Measurements from ENCODE around the gene PLA2G10.

Gene PLA2G10

GRCh38 chr16:14652726-14653125 lies 41.4 kb downstream of the PLA2G10 start:
- Histone ChIP-seq H3K27me3 (ENCODE audit: control insufficient read depth in 3 of 3, insufficient read depth in 3 of 3, low read depth in 1 of 3, low read length in 3 of 3) (no peaks in the 10 kb centered on the region), H3K9me3 (replicated peaks in 1 of 2; ENCODE audit: control insufficient read depth in 2 of 2, insufficient read depth in 1 of 2, low read depth in 1 of 2, low read length in 2 of 2) (no peaks in the 10 kb centered on the region), H3K4ac (ENCODE audit: low read length) (no peak overlapping the region), H3K23ac (ENCODE audit: low read depth, low read length, poor library complexity) (no peak overlapping the region), H2BK12ac (ENCODE audit: low read length) (no peak overlapping the region), H4K8ac (ENCODE audit: low read depth, low read length) (no peak overlapping the region), H4K91ac (ENCODE audit: low read depth, low read length, poor library complexity) (no peak overlapping the region), H3K36me3 (replicated peaks in 1 of 2; ENCODE audit: control insufficient read depth in 2 of 2, insufficient read depth in 2 of 2, low read length in 2 of 2) (peaks cover 40 to 91% of the 10 kb centered on the region in 2 donors), H2AFZ (ENCODE audit: low read length) (no peak overlapping the region), H2BK15ac (ENCODE audit: low read length) (no peak overlapping the region), H3K79me1 (ENCODE audit: low read depth, low read length) (no peaks in the 10 kb centered on the region), H3K4me3 (ENCODE audit: low read length in 2 of 2) (no peak overlapping the region), H3K14ac (ENCODE audit: low read length) (no peak overlapping the region), H3K4me2 (ENCODE audit: insufficient read depth, low read length, poor library complexity, severe bottlenecking) (no peak overlapping the region), H2AK5ac (ENCODE audit: low read depth, low read length) (no peak overlapping the region), H3K27ac (replicated peaks; ENCODE audit: low read length) (no peak overlapping the region), H2BK120ac (ENCODE audit: low read depth, low read length) (no peak overlapping the region), H3K4me1 (ENCODE audit: control insufficient read depth in 2 of 2, insufficient read depth in 1 of 2, low read depth in 1 of 2, low read length in 2 of 2) (no peaks in the 10 kb centered on the region), H2BK5ac (ENCODE audit: low read length) (no peak overlapping the region), H3K9ac (ENCODE audit: low read depth, low read length, poor library complexity) (no peak overlapping the region), H3K18ac (ENCODE audit: low read length) (no peak overlapping the region)
- no peak for DNase-seq (ENCODE audit: low spot score)
- no CpG with 5 or more reads among the region's 2 CpGs for WGBS, 2 donors (ENCODE audit: extremely low coverage in 2 of 2, insufficient read length in 2 of 2, insufficient replicate concordance in 1 of 2)

GRCh38 chr16:14650629-14651028 lies 43.5 kb downstream of the PLA2G10 start:
- H3K79me1 ChIP-seq (ENCODE audit: low read depth, low read length) = no peaks in the 10 kb centered on the region
- no peak overlapping the region for H2AK5ac ChIP-seq (ENCODE audit: low read depth, low read length)
- H3K36me3 ChIP-seq (replicated peaks in 1 of 2; ENCODE audit: control insufficient read depth in 2 of 2, insufficient read depth in 2 of 2, low read length in 2 of 2) = peaks cover 34 to 90% of the 10 kb centered on the region in 2 donors
- H3K14ac ChIP-seq (ENCODE audit: low read length) = no peak overlapping the region
- H4K8ac ChIP-seq (ENCODE audit: low read depth, low read length) = no peak overlapping the region
- no CpG with 5 or more reads among the region's 6 CpGs for WGBS, 2 donors (ENCODE audit: extremely low coverage in 2 of 2, insufficient read length in 2 of 2, insufficient replicate concordance in 1 of 2)
- H2BK120ac ChIP-seq (ENCODE audit: low read depth, low read length) = no peak overlapping the region
- no peak overlapping the region for H3K4ac ChIP-seq (ENCODE audit: low read length)
- H3K4me1 ChIP-seq (ENCODE audit: control insufficient read depth in 2 of 2, insufficient read depth in 1 of 2, low read depth in 1 of 2, low read length in 2 of 2) = no peaks in the 10 kb centered on the region
- no peak for DNase-seq (ENCODE audit: low spot score)
- no peak overlapping the region for H2BK5ac ChIP-seq (ENCODE audit: low read length)
- no peak overlapping the region for H2BK12ac ChIP-seq (ENCODE audit: low read length)
- H3K4me3 ChIP-seq (ENCODE audit: low read length in 2 of 2) = no peak overlapping the region
- H2AFZ ChIP-seq (ENCODE audit: low read length) = no peak overlapping the region
- H3K27ac ChIP-seq (replicated peaks; ENCODE audit: low read length) = no peak overlapping the region
- H3K23ac ChIP-seq (ENCODE audit: low read depth, low read length, poor library complexity) = no peak overlapping the region
- no peaks in the 10 kb centered on the region for H3K9me3 ChIP-seq (replicated peaks in 1 of 2; ENCODE audit: control insufficient read depth in 2 of 2, insufficient read depth in 1 of 2, low read depth in 1 of 2, low read length in 2 of 2)
- H4K91ac ChIP-seq (ENCODE audit: low read depth, low read length, poor library complexity) = no peak overlapping the region
- no peak overlapping the region for H3K18ac ChIP-seq (ENCODE audit: low read length)
- no peaks in the 10 kb centered on the region for H3K27me3 ChIP-seq (ENCODE audit: control insufficient read depth in 3 of 3, insufficient read depth in 3 of 3, low read depth in 1 of 3, low read length in 3 of 3)
- H3K9ac ChIP-seq (ENCODE audit: low read depth, low read length, poor library complexity) = no peak overlapping the region
- H3K4me2 ChIP-seq (ENCODE audit: insufficient read depth, low read length, poor library complexity, severe bottlenecking) = no peak overlapping the region
- no peak overlapping the region for H2BK15ac ChIP-seq (ENCODE audit: low read length)

- Histone ChIP-seq H3K4me1 (ENCODE audit: control insufficient read depth in 2 of 2, insufficient read depth in 1 of 2, low read depth in 1 of 2, low read length in 2 of 2) (no peaks in the 10 kb centered on the region), H2AK5ac (ENCODE audit: low read depth, low read length) (no peak overlapping the region), H2BK15ac (ENCODE audit: low read length) (no peak overlapping the region), H3K14ac (ENCODE audit: low read length) (no peak overlapping the region), H3K18ac (ENCODE audit: low read length) (no peak overlapping the region), H2AFZ (ENCODE audit: low read length) (no peak overlapping the region), H3K23ac (ENCODE audit: low read depth, low read length, poor library complexity) (no peak overlapping the region), H3K4me3 (ENCODE audit: low read length in 2 of 2) (no peak overlapping the region), H3K27ac (replicated peaks; ENCODE audit: low read length) (no peak overlapping the region), H4K8ac (ENCODE audit: low read depth, low read length) (no peak overlapping the region), H2BK5ac (ENCODE audit: low read length) (no peak overlapping the region), H3K4me2 (ENCODE audit: insufficient read depth, low read length, poor library complexity, severe bottlenecking) (no peak overlapping the region), H3K79me1 (ENCODE audit: low read depth, low read length) (no peaks in the 10 kb centered on the region), H3K4ac (ENCODE audit: low read length) (no peak overlapping the region), H3K9ac (ENCODE audit: low read depth, low read length, poor library complexity) (no peak overlapping the region), H2BK12ac (ENCODE audit: low read length) (no peak overlapping the region), H2BK120ac (ENCODE audit: low read depth, low read length) (no peak overlapping the region), H3K9me3 (replicated peaks in 1 of 2; ENCODE audit: control insufficient read depth in 2 of 2, insufficient read depth in 1 of 2, low read depth in 1 of 2, low read length in 2 of 2) (no peaks in the 10 kb centered on the region), H4K91ac (ENCODE audit: low read depth, low read length, poor library complexity) (no peak overlapping the region), H3K27me3 (ENCODE audit: control insufficient read depth in 3 of 3, insufficient read depth in 3 of 3, low read depth in 1 of 3, low read length in 3 of 3) (no peaks in the 10 kb centered on the region), H3K36me3 (replicated peaks in 1 of 2; ENCODE audit: control insufficient read depth in 2 of 2, insufficient read depth in 2 of 2, low read length in 2 of 2) (peaks cover 31 to 91% of the 10 kb centered on the region in 2 donors)
- no CpG with 5 or more reads among the region's 10 CpGs for WGBS, 2 donors (ENCODE audit: extremely low coverage in 2 of 2, insufficient read length in 2 of 2, insufficient replicate concordance in 1 of 2)
- DNase-seq (ENCODE audit: low spot score) = no peak
These were observed 44.3 kb downstream of the PLA2G10 start for GRCh38 chr16:14649816-14650215.

- no peaks in the 10 kb centered on the region for H3K27me3 ChIP-seq (ENCODE audit: control insufficient read depth in 3 of 3, insufficient read depth in 3 of 3, low read depth in 1 of 3, low read length in 3 of 3)
- DNase-seq (ENCODE audit: low spot score) = no peak
- peaks cover 5% of the 10 kb centered on the region for H3K79me1 ChIP-seq (ENCODE audit: low read depth, low read length)
- peaks cover 14 to 90% of the 10 kb centered on the region in 2 donors for H3K36me3 ChIP-seq (replicated peaks in 1 of 2; ENCODE audit: control insufficient read depth in 2 of 2, insufficient read depth in 2 of 2, low read length in 2 of 2)
- H2BK12ac ChIP-seq (ENCODE audit: low read length) = no peak overlapping the region
- no peak overlapping the region for H4K8ac ChIP-seq (ENCODE audit: low read depth, low read length)
- WGBS, 2 donors (ENCODE audit: extremely low coverage in 2 of 2, insufficient read length in 2 of 2, insufficient replicate concordance in 1 of 2) = no CpG with 5 or more reads among the region's 7 CpGs
- H4K91ac ChIP-seq (ENCODE audit: low read depth, low read length, poor library complexity) = no peak overlapping the region
- H2BK15ac ChIP-seq (ENCODE audit: low read length) = no peak overlapping the region
- no peaks in the 10 kb centered on the region for H3K9me3 ChIP-seq (replicated peaks in 1 of 2; ENCODE audit: control insufficient read depth in 2 of 2, insufficient read depth in 1 of 2, low read depth in 1 of 2, low read length in 2 of 2)
- H3K4me3 ChIP-seq (ENCODE audit: low read length in 2 of 2) = no peak overlapping the region
- H3K4me2 ChIP-seq (ENCODE audit: insufficient read depth, low read length, poor library complexity, severe bottlenecking) = no peak overlapping the region
- no peak overlapping the region for H3K18ac ChIP-seq (ENCODE audit: low read length)
- no peak overlapping the region for H2AFZ ChIP-seq (ENCODE audit: low read length)
- H3K9ac ChIP-seq (ENCODE audit: low read depth, low read length, poor library complexity) = no peak overlapping the region
- no peak overlapping the region for H2BK120ac ChIP-seq (ENCODE audit: low read depth, low read length)
- no peak overlapping the region for H3K4ac ChIP-seq (ENCODE audit: low read length)
- H3K14ac ChIP-seq (ENCODE audit: low read length) = no peak overlapping the region
- no peak overlapping the region for H2AK5ac ChIP-seq (ENCODE audit: low read depth, low read length)
- no peak overlapping the region for H3K23ac ChIP-seq (ENCODE audit: low read depth, low read length, poor library complexity)
- peaks cover 0 to 1% of the 10 kb centered on the region in 2 donors for H3K4me1 ChIP-seq (ENCODE audit: control insufficient read depth in 2 of 2, insufficient read depth in 1 of 2, low read depth in 1 of 2, low read length in 2 of 2)
- no peak overlapping the region for H2BK5ac ChIP-seq (ENCODE audit: low read length)
- H3K27ac ChIP-seq (replicated peaks; ENCODE audit: low read length) = no peak overlapping the region
These were observed 52.2 kb downstream of the PLA2G10 start for GRCh38 chr16:14641926-14642325.
